Tracheal epithelial cell (primary cell): ENCODE results near the gene TP53TG5. TPM values are rescaled to one million over a fixed set of nuclear protein-coding genes. Genes with fewer than 3 reads are reported as not detected.

ENCODE experiments used
- total RNA-seq: library from RNA; depleted of rRNA; stranded (reverse); fragments of >200 nt; gene quantifications from 2 replicates; pipeline ENCODE4 v1.2.1, GENCODE V29; 2014

Gene TP53TG5
- under 0.01 and 0.21 TPM in 2 replicates for total RNA-seq

GRCh38 chr20:45378191-45378590, at the start of gene TP53TG5:
Gene TP53TG5, minus strand, starts transcription at chr20:45378325. Its CDS starts 89 bp downstream, at chr20:45378236.

GRCh38 chr20:45415822-45416637, 37.9 kb upstream of the TP53TG5 start, which contains the start of gene PIGT:
Gene PIGT, plus strand, starts transcription at chr20:45416141. Its CDS starts 16 bp downstream, at chr20:45416157.

DNA sequence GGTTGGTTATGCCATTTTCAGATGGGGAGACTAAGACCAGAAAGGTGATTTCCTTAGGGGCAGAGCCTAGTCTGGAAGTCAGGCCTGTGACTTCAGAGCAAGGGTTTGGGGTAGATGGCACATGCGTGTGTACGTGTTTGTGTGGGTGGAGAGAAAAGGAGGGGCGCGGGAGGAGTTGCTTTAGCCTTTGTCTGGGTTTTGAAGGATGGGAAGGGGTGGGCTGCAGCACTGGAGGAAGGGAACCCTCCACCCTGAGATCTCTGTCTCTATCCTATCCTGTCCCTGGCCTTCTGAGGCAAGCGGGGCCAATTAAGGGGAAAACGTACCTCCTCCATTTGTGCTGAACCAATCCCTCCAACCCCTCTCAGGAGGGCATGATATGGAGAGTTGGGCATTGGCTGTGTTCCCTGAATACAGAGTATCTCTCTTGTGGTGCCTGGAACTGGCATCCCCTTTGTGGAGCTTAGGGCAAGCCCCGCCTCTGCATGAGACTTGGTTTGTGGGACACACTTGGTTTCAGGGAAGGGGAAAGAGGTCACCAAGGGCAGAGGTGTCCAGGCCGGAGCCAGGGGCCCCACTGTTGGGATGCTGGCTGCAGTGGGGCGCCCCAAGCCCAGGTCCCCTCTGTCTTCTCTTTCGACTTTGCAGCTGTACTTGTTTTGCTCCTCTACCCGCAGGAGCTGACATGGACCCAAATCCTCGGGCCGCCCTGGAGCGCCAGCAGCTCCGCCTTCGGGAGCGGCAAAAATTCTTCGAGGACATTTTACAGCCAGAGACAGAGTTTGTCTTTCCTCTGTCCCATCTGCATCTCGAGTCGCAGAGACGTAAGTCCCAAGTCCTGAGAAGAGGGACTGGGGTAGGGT, 29.9 kb upstream of the TP53TG5 start, which contains the start of gene DBNDD2:
TSS of gene DBNDD2 (plus strand) at position 507 of the 863 bp plus-strand sequence. CDS start at position 686, 179 bp downstream.

DNA sequence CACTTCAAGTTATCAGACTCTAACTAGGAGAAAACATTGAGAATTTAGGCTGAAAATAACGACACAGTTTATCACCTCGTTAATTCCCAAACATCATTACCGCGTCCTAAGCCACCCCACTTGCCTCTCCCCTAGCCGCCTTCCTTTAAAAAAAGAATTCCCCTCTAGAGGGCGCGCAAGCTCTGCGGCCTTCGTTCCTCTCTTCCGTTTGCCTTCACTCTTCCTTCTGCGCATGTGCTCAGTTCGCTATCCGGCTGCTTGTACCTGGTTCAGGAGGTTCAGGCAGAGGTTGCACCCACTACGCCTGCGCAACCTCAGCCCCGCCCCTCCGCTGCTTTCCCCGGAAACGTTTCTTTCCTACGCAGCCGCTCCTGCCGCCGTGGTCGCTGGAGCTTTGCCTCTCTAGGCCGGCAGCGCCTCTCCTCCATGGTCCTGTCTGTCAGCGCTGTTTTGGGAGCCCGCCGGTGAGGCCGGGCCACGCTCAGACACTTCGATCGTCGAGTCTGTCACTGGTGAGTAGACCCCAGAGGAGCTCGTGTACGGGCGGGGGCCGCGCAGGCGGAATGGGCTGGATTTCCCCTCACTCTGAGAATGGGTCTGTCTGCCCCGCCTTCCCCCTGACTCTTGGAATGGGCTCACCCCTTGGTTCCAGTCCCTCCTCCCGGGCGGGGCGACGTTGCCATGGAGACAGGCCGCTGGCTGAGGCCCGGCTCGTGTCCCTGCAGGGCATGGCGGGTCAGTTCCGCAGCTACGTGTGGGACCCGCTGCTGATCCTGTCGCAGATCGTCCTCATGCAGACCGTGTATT, 15.1 kb downstream of the TP53TG5 start, which contains the start of gene SYS1:
TSS of gene SYS1 (plus strand) at position 353 of the 807 bp plus-strand sequence. CDS start at position 729, 376 bp downstream.

GRCh38 chr20:45347936-45348778, 30.0 kb downstream of the TP53TG5 start, which contains the start of gene SDC4:
Gene SDC4, minus strand, starts transcription at chr20:45348424. Its CDS starts 40 bp downstream, at chr20:45348384.

Other genes starting within 250 kb of the TP53TG5 start
- gene PI3, start 203.4 kb downstream of the TP53TG5 start, total RNA-seq, result 7.0 and 45.3 TPM in 2 replicates
- not detected in 2 replicates for gene SEMG1, start 171.3 kb downstream of the TP53TG5 start, total RNA-seq
- not detected in 2 replicates for gene SEMG2, start 157.0 kb downstream of the TP53TG5 start, total RNA-seq
- 837 and 1,171 TPM in 2 replicates for gene SLPI, start 123.8 kb downstream of the TP53TG5 start, total RNA-seq
- not detected in 2 replicates for gene RBPJL, start 71.5 kb downstream of the TP53TG5 start, total RNA-seq
- 0.21 TPM in 1 of 2 replicates, not detected in the other for gene MATN4, start 70.0 kb downstream of the TP53TG5 start, total RNA-seq
- gene SDC4, start 29.9 kb downstream of the TP53TG5 start, total RNA-seq, result 335 and 460 TPM in 2 replicates
- gene SYS1, start 15.2 kb downstream of the TP53TG5 start, total RNA-seq, result 14.1 and 28.2 TPM in 2 replicates
- gene DBNDD2, start 30.0 kb upstream of the TP53TG5 start, total RNA-seq, result 22.6 and 22.7 TPM in 2 replicates
- 22.2 and 23.4 TPM in 2 replicates for gene PIGT, start 37.8 kb upstream of the TP53TG5 start, total RNA-seq
- 0.96 TPM in 1 of 2 replicates, not detected in the other for gene WFDC2, start 91.4 kb upstream of the TP53TG5 start, total RNA-seq
- gene SPINT3, start 137.3 kb upstream of the TP53TG5 start, total RNA-seq, result not detected in 2 replicates
- gene WFDC6, start 161.2 kb upstream of the TP53TG5 start, total RNA-seq, result not detected in 2 replicates
- not detected in 2 replicates for gene EPPIN, start 169.1 kb upstream of the TP53TG5 start, total RNA-seq
- gene WFDC8, start 201.0 kb upstream of the TP53TG5 start, total RNA-seq, result not detected in 2 replicates